Astrocyte of the hippocampus (primary cell): ENCODE results near the gene ACSF3.

Experiments
- DNase-seq: peaks from one replicate; pipeline ENCODE4 v3.0.0; 2011; ENCODE audit warnings: low read depth, low spot score

ACSF3 gene

DNA sequence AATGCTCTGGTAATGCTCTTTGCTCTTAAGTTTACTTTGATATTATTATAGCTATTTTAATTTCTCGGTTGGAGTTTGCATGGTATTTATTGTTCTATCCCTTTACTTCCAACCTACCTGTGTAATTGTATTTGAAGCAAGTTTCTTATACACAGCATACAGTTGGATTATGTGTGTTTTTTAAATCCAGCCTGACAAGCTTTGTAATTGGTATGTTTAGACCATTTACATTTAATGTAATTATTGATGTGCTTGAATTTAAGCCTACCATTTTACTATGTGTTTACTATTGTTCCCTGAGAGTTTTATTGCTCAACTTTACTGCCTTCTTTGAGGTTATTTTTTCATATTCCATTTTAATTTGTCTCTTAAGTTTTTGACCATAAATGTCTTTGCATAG lies 35.7 kb downstream of the ACSF3 start:
- no peak for DNase-seq

DNA sequence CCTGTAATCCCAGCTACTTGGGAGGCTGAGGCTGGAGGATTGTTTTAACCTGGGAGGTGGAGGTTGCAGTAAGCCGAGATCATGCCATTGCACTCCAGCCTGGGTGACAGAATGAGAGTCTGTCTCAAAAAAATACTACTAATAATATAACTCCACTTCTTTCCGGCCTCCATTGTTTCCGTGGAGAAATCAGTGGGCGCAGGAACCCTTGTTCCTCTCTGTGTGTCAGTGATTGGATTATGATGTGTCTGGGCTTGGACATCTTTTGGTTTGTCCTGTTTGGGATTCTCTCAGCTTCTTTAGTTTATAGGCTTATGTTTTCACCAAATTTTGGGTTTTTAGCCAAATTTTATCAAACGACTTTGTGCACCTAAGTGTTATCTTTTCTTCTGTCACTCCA lies 36.8 kb downstream of the ACSF3 start:
- DNase-seq, result no peak

DNA sequence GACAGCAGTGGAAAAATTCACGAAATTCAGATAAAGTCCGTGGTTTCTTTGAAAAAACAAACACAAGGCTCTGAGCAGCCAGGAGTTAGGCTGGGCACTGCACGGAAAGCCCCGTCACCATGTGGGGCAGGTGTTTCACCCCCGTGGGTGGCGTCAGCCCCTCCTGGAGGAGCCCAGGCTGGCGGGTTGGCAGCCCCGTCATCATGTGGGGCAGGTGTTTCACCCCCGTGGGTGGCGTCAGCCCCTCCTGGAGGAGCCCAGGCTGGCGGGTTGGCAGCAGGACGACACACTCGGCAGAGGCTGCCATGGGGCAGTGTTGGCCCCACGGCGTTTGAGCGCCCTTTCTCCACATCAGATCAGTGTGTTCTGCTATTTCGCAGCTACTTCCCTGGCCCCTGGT lies 38.1 kb downstream of the ACSF3 start:
- no peak for DNase-seq

DNA sequence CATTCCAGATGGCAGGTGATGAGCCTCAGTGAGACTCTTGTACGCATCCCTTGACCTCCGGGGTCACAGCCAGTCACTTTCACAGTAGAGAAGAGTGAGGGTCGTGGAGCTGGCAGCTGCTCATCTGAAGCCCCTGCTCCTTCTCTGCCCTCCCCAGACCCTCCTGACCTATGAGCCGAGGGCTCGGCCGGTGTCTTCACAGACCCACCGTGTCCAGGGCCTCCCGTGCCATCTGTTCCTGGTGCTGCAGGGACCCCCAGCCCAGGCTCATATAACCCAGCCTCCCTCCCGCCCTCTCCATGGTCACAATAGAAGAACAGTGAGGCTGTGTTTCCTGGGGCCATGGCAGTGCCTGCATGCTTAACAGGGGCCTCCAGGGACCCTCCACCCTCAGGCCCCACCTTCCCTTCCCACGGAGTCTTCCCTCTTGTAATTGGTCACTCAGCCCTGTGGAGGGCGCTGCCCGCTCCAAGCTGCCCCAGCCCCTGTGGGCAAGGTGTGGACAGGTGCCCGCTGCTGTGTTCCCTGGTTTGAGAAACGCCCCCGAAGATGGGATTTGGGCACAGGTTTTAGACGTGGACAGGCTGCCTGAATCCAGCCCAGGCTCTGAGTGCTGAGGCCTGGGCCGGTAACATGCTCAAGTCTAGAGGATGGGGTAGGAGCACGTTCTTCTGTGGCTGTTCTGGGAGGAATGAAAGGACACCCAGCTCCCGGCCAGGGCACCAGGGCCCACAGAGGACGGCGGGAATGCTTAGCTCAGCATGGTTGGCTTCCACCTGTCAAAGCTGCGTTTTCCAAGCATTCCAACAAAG lies 38.7 kb downstream of the ACSF3 start:
- DNase-seq, result no peak

DNA sequence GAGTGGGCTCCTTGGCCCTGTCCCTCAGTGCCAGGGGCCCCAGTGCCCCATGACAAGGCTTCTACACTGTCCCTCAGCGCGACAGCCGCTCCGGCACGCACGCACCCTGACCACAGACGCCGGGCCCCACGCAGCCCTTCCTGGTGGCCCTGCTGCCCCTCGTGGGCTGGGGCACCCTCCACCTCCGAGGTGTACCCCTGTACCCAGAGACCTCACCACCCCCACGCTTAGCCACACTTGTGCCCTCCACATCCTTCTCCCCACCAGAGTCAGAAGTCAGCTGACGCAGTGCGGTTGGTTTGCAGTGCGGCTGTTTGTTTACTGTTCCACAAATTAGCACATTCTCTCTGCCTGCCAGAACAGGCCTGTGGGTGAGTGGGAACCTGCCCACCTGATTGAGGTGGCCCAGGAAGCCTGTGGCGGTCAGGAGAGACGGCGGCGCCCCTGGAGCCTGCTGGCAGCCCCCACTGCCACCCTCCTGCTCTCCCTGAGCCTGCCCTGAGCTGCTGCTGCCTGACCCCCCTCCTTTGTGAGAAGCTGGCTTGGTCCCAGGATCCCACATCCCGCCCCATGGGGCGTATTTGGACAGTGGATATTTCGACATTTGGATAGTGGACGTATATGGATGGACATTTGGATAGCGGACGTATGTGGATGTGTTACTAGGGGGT lies 39.9 kb downstream of the ACSF3 start:
- DNase-seq, result no peak

DNA sequence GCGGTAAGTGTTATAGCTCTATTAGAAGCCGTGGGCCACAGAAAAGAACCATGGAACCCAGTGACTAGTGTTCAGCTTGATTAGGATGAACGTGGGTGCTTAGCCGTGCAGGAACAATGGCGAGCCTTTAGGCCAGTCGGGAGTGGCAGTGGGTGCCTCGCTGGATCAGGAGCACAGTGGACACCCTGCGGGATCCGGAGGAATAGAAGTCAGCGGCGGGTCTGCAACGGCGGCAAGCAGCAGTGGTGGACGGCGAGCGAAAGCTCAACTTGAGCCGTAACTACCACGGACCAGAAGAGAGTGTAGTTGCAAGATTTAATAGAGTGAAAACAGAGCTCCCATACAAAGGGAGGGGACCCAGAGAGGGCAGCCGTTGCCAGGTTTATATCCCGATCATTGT lies 40.6 kb downstream of the ACSF3 start:
- DNase-seq, result no peak

DNA sequence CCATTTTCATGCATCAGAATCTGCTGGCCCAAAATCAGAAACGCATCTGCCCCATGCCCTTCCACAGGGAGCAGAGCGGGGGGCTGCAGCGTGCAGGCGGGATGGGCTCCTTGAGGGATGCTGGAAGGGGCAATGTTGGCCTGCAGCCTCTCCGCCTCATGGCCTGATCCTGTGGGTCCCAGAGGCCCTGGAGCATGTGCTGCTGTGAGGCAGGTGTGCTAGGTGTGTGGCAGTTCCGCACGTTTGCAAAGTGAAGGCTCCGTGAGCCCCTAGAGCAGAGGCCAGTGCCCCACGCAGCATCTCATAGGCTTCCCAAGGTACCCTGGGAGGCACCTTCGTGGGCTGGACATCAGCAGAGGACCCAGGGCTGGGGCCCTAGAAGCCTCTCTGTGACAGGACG lies 41.5 kb downstream of the ACSF3 start:
- no peak for DNase-seq

DNA sequence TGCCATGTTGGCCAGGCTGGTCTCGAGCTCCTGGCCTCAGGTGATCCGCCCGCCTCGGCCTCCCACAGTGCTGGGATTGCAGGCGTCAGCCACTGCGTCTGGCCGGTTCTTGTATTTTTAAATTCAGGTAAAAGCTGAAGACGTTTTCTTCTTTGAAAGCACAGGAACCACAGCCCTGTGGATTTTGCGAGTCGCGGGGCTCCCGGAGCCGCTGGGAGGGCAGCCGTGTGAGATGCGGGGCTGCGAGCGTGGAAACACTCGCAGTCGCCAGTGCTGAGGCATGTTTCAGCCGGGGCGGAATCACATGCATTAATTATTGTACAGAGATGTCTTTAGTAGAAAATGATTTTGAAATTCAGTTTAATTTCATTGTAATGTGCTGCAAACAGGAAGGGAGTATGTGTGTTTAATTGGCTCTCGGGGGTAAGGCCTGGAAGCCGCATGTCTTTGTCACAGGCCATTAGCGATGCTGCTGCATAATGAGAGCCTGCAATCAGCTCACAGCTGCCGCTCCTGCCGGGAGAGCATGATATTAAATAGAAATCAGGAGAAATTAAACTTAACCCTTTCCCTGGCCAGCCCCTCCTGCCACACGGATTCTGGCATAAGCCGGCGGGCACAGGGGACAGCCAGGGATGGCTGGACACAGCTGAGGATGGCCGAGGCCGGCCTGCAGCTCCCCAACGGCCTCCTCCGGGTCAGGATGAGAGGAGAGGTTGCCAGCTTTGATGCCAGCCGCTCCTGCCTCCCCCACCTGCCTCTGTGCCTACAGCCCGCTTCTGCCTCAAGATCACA lies 42.5 kb downstream of the ACSF3 start:
- no peak for DNase-seq

DNA sequence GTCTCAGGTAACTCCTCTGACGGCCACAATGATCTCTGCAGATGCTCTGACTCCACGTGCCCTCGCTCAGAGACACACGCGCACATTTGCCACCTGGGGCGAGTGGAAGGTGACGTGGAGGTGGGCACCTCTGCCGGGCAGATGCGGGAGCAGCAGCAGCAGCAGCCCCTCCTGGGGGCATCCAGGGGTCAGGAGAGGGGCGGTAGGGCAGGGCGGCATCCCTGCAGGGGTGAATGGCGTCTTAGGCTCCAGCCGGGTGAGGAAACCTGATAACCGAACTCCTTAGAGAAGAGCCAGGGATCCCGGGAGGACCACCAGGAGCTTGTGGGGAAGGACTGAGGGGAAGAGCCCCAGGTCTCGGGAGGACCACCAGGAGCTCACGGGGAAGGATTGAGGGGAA lies 43.3 kb downstream of the ACSF3 start:
- DNase-seq, result no peak

DNA sequence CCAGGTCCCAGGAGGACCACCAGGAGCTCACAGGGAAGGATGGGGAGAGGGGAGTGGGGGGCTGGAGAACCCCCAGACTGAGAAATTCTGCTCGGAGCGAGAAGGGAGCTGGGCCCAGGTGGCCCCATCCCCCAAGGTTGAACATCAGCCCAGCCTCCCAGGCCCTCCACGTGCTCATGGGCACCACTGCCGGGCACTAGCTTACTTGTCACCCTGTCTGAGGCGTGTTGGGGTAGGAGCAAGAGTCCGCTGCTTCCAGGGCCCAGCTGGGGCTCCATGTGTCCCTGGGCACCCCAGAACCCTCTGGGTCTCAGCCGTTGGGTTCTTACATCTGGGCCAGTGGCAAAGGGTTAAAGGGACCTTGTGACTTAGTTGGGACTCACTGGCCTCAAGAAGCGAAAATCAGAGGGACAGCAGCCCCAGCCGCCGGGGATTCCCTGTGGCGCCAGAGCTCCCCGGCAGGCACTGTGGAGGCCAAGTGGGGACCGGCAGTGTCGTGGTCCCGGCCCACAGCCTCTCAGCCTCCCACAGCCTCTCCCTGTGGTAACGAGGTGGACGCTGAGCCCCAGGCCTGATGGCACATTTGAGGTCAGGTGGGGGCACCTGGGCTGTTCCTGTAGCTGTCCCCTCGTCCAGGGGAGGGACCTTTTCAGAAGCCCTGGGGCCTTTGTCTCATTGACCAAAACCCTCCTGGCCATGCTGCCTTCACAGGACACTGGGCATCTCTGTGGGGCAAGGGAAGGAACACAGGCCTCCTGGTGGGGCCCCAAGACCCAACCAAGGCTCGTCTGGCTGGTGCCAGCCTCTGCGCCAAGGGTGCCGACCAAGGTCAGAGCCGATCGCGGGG lies 44.2 kb downstream of the ACSF3 start:
- DNase-seq, result no peak

DNA sequence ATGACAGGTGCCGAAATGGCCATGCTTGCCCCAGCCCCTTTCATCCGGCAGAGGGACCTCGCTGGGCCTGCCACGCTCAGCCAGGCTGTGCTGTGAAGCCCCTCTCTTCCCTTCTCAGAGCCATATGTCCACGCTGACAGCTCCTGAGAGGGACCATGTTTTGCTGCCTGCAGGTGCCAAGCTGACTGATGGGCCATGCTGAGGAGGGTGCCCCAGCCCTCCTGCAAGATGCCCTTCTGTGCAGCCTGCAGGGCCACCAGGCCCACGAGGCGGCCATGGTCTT lies 44.8 kb downstream of the ACSF3 start:
- DNase-seq, result no peak

DNA sequence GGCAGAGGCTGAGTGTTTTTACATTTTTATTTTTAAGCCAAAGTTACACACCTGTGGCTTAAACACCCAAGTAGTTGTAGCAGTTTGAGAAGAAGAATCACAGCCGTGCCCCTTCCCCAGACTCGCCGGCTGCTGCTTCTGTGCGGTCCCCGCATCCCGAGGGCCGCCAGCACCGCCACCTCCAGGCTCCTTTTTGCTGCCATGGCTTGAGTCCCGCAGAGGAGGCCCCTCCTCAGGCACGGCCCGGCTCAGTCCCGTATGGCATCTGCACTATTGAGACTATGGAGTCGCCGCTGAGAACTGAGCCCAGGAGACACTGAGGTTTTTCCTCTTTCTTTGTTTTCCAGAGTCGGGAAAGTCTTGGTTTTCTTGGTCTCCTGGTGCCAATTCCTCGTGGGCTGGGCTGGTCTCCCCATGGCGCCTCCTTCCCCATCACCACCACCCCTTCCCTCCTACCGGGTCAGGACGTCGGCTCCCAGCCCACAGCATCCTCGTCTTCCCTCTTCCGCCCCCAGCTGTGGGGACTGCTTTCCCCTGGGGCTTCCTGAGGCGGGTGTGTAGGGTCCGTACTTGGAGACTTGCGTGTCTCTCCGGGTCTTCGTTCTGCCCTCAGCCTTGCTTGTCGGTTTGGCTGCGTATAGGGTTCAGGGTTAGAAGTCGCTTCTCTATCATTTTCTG lies 45.3 kb downstream of the ACSF3 start:
- no peak for DNase-seq

DNA sequence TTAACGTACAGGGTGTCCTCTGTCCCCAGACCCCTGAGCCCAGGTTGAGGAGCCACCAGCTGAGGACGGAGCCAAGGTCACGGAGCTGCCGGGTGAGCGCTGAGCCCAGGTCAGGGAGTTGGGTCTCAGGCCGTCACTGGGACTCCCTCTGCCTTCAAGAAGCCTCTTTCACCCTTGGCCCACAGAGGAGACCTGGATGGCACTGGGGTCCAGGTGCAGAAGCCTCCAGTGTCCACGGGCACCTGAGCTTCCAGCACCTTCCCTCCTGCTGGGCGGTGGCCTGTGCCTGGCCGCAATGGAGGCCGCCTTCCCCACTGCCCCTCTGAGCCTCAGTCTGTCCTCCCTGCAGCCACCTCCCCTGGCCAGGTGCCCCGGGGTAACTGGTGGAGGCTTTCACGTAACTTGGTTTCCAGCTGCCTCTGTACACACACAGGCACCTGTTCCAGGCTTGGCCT lies 46.3 kb downstream of the ACSF3 start:
- no peak for DNase-seq

DNA sequence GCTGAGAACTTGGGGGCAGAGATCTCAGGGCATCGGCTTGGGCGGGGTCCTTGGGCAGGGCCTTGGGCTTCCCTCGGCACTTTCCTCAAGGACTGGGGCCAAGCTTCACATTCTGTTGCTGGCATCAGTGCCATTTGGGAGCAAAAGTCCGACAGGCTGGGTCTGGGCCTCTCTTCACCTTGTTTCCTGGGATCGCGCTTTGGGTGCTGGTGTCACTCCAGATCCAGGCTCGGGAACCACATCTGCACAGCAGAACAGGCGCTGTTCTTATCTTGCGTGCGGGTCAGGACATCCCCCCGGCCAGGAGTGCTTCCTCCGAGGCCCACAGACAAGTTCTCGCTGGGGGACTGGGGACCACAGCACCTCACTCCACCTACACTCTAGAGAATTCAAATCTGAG lies 46.7 kb downstream of the ACSF3 start:
- DNase-seq, result no peak

DNA sequence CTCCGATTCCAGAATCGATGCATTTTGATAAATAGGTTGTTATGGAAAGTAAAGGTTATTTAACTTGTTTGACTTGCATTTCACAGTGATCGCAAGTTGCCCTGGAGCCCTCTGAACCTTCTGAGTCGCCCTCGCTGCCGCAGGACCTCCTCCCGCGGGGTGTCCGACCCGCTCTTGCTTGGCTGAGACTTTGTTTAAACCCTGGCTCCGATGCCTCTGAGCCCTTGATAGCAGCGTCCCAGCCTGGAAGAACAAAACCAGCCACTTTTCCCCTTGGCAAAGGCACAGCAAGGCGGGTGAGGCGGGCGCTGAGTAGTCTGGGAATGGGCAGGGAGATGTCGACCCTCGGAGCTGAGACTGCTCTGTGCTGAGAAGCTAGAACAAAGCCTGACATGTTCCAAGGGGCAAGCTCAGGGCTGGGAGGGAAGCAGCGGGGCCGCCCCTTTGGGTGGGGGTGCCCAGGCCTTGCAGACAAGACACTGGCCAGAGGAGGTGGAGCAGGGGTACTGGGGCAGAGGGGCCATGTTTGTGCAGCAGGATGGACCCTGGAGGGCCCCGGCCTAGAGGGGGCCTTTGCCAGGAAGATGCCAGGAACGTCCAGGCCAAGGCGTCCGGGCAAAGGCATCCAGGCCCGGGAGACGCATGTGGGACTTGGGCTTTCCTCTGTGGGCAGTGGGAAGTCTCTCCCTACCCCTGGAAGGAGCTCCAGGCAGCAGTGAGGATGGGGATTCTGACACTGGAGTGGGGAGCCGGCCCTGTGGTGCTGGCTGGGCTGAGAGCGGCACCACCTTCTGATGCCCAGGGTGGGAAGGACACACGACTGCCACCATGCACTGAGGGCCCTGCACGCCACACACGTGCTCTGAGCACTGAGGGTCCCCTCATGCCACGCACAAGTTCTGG lies 47.6 kb downstream of the ACSF3 start:
- DNase-seq, result no peak

DNA sequence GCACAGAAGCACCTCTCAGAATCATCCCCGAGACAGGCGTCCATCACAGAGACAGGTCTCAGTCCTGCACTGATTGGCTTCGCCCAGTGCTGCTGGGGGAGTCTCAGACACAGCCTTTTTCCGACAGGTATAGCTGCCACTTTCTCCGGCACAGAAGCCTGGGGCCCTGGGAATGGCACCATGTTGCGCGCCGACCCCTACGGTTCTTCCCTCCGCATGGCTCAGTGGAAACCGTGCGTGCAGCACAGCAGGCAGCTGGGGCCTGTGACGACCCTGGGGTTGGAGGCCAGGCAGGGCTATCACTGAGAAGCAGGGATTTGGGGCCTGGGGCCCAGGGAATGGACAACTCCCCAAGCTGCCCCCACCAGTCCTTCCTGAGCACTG lies 48.2 kb downstream of the ACSF3 start:
- no peak for DNase-seq

DNA sequence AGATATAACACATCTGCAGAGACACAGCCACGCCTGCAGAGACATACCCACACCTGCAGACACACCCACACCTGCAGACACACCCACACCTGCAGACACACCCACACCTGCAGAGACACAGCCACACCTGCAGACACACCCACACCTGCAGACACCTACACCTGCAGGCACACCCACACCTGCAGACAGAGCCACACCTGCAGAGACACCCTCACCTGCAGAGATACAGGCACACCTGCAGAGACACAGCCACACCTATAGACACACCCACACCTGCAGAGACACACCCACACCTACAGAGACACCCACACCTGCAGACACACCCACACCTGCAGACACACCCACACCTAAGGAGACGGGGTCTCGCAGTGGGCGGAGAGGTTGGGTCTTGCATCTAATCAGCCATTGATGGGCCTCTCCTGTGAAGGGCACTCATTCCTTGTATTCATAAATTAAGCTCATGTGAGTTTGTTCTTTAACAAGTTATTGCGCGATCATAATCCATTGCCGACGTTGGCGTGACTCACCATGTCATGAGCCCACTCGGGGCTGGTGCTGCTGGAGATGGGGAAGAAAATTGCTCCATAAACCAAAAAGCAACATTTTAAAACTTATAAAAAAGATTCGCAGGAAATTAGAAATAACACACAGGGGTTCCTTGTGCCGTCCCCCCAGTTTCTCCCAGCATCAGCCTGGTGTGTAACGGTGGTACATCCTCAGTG lies 49.0 kb downstream of the ACSF3 start:
- no peak for DNase-seq

DNA sequence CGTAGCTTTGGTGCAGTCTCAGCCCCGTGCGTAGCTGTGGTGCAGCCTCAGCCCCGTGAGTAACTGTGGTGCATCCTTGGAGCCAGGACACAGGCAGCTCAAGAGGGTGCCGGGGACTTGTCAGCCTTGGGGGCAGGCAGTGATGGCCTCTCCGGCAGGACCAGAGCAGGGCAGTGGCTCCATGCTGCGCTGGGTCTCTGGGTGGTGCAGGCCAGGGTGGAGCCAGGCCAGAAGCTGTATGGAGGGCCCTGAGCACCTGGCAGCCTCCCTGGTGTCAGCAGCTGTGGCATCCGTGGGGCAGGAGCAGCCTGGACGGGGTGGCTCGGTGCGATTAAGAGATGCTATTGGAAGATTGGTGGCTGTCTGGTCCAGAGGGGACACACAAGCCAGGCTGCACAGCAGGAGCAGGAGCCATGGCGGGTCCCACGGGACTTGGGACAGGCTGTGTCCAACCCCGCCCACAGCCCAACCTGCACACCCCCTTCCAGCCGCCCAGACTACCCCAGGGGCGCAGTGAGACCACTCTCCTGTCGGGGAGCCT lies 49.6 kb downstream of the ACSF3 start:
- DNase-seq, result no peak

DNA sequence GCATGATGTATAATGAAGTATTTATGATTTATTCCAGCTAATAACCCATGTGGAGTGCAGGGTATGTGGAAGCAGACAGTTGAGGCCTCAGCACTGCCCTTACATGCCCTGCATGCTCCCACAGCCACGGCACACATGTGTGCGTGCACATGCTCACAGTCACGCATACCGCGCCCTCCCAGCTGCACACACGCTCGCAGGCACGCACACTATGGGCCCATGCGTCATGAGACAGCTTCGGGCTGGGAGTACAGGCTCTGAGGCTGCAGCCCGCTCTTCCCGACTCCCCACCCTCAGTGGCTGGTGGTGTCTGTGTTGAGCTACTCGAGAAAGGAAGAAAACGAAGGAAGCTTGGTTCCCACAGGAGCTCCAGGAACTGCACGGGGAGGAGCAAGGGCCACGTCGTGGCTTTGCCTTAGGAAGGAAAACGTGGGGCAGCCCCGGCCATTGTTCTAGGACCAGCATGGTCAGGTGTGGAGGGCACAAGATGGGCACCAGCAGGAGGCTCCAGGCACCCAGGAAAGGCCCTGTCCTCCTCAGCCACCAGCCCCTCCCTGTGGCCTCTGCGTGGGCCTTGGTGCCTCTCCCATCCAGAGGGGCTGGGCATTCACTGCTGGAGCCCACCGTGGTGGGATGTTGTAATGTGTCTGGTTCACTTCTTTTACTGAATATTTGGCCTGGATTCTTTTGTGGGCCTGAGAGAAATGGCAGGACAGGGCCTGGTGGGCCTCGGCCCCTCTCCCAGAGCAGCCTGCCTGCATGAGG lies 50.4 kb downstream of the ACSF3 start:
- no peak for DNase-seq
